Measurements from ENCODE around the gene PRIM2.
"Not testable (repeated sequence)": the region's sequence is repeated elsewhere in the genome, so short reads cannot be mapped to it uniquely, and the experiment has no call there.

Gene PRIM2

GRCh38 chr6:57329933-57330332 is 12.5 kb downstream of the PRIM2 start:
- H3K79me2 ChIP-seq (ENCODE audit: insufficient read depth, low read length): peaks cover 72% of the 10 kb centered on the region
- no peaks in the 10 kb centered on the region; the same call in 1 of the 2 replicates for H3F3A ChIP-seq (ENCODE audit: insufficient read depth)
- peaks cover 29% of the 10 kb centered on the region; the same call in 1 of the 2 replicates for H3K9me3 ChIP-seq (ENCODE audit: insufficient read depth, low read length)
- peaks cover 3% of the 10 kb centered on the region; the same call in 1 of the 2 replicates for H4K20me1 ChIP-seq (ENCODE audit: low read depth, low read length)
- no peak overlapping the region for H2AFZ ChIP-seq (ENCODE audit: low read depth, low read length, severe bottlenecking)
- no peak overlapping the region for H3K4me3 ChIP-seq (ENCODE audit: insufficient read depth, low read length, poor library complexity, severe bottlenecking)
- H3K9me2 ChIP-seq (replicated peaks; ENCODE audit: insufficient read depth, low read length): no peaks in the 10 kb centered on the region
- H3K27ac ChIP-seq (ENCODE audit: low read depth, low read length): no peak overlapping the region
- no peaks in the 10 kb centered on the region for H3K27me3 ChIP-seq (ENCODE audit: low read length)
- H3K4me2 ChIP-seq (ENCODE audit: low read depth, low read length, poor library complexity, severe bottlenecking): no peak overlapping the region
- H3K9ac ChIP-seq (ENCODE audit: low read length): no peak overlapping the region
- TF ChIP-seq EZH2phosphoT487 (conservative IDR thresholded peaks at IDR 0.05; ENCODE audit: low read length) (no peak), CTCF (IDR thresholded peaks at IDR 0.05; ENCODE audit: insufficient read depth, low read length, poor library complexity, severe bottlenecking) (no peak)
- peaks cover 94% of the 10 kb centered on the region for H3K36me3 ChIP-seq (ENCODE audit: low read length)

- Histone ChIP-seq H3F3A (ENCODE audit: insufficient read depth) (no peaks in the 10 kb centered on the region; the same call in 1 of the 2 replicates), H4K20me1 (ENCODE audit: low read depth, low read length) (peaks cover 2% of the 10 kb centered on the region; the same call in 1 of the 2 replicates), H3K9me2 (replicated peaks; ENCODE audit: insufficient read depth, low read length) (no peaks in the 10 kb centered on the region), H3K4me2 (ENCODE audit: low read depth, low read length, poor library complexity, severe bottlenecking) (no peak overlapping the region), H3K4me3 (ENCODE audit: insufficient read depth, low read length, poor library complexity, severe bottlenecking) (no peak overlapping the region), H3K9me3 (ENCODE audit: insufficient read depth, low read length) (no peaks in the 10 kb centered on the region), H3K27me3 (ENCODE audit: low read length) (no peaks in the 10 kb centered on the region), H3K36me3 (ENCODE audit: low read length) (no peaks in the 10 kb centered on the region), H3K79me2 (ENCODE audit: insufficient read depth, low read length) (peaks cover 36% of the 10 kb centered on the region), H3K9ac (ENCODE audit: low read length) (no peak overlapping the region), H3K27ac (ENCODE audit: low read depth, low read length) (no peak overlapping the region), H2AFZ (ENCODE audit: low read depth, low read length, severe bottlenecking) (no peak overlapping the region)
- TF ChIP-seq CTCF (IDR thresholded peaks at IDR 0.05; ENCODE audit: insufficient read depth, low read length, poor library complexity, severe bottlenecking) (no peak), EZH2phosphoT487 (conservative IDR thresholded peaks at IDR 0.05; ENCODE audit: low read length) (no peak)
These were observed 24.8 kb downstream of the PRIM2 start for GRCh38 chr6:57342148-57342669.

GRCh38 chr6:57343342-57343741 is 25.9 kb downstream of the PRIM2 start:
- H3K27ac ChIP-seq (ENCODE audit: low read depth, low read length); H3K4me2 ChIP-seq (ENCODE audit: low read depth, low read length, poor library complexity, severe bottlenecking); H3K4me3 ChIP-seq (ENCODE audit: insufficient read depth, low read length, poor library complexity, severe bottlenecking); H3K9ac ChIP-seq (ENCODE audit: low read length); H3F3A ChIP-seq (ENCODE audit: insufficient read depth); H2AFZ ChIP-seq (ENCODE audit: low read depth, low read length, severe bottlenecking); H3K36me3 ChIP-seq (ENCODE audit: low read length); H3K27me3 ChIP-seq (ENCODE audit: low read length); H4K20me1 ChIP-seq (ENCODE audit: low read depth, low read length); H3K9me2 ChIP-seq (replicated peaks; ENCODE audit: insufficient read depth, low read length); H3K9me3 ChIP-seq (ENCODE audit: insufficient read depth, low read length): not testable (repeated sequence)
- H3K79me2 ChIP-seq (ENCODE audit: insufficient read depth, low read length): peaks cover 44% of the 10 kb centered on the region

GRCh38 chr6:57346715-57347114 is 29.3 kb downstream of the PRIM2 start:
- H3K9ac ChIP-seq (ENCODE audit: low read length); H2AFZ ChIP-seq (ENCODE audit: low read depth, low read length, severe bottlenecking); H4K20me1 ChIP-seq (ENCODE audit: low read depth, low read length); H3F3A ChIP-seq (ENCODE audit: insufficient read depth); H3K4me3 ChIP-seq (ENCODE audit: insufficient read depth, low read length, poor library complexity, severe bottlenecking); H3K27me3 ChIP-seq (ENCODE audit: low read length); H3K36me3 ChIP-seq (ENCODE audit: low read length); H3K27ac ChIP-seq (ENCODE audit: low read depth, low read length); H3K9me3 ChIP-seq (ENCODE audit: insufficient read depth, low read length); H3K4me2 ChIP-seq (ENCODE audit: low read depth, low read length, poor library complexity, severe bottlenecking); H3K9me2 ChIP-seq (replicated peaks; ENCODE audit: insufficient read depth, low read length): not testable (repeated sequence)
- H3K79me2 ChIP-seq (ENCODE audit: insufficient read depth, low read length): peaks cover 50% of the 10 kb centered on the region

GRCh38 chr6:57347597-57347996 is 30.2 kb downstream of the PRIM2 start:
- not testable (repeated sequence) for H3K9me3 ChIP-seq (ENCODE audit: insufficient read depth, low read length); H3K9me2 ChIP-seq (replicated peaks; ENCODE audit: insufficient read depth, low read length); H3K4me2 ChIP-seq (ENCODE audit: low read depth, low read length, poor library complexity, severe bottlenecking); H3F3A ChIP-seq (ENCODE audit: insufficient read depth); H3K27me3 ChIP-seq (ENCODE audit: low read length); H4K20me1 ChIP-seq (ENCODE audit: low read depth, low read length); H3K27ac ChIP-seq (ENCODE audit: low read depth, low read length); H2AFZ ChIP-seq (ENCODE audit: low read depth, low read length, severe bottlenecking); H3K9ac ChIP-seq (ENCODE audit: low read length); H3K36me3 ChIP-seq (ENCODE audit: low read length); H3K4me3 ChIP-seq (ENCODE audit: insufficient read depth, low read length, poor library complexity, severe bottlenecking)
- H3K79me2 ChIP-seq (ENCODE audit: insufficient read depth, low read length): peaks cover 49% of the 10 kb centered on the region

- H3K79me2 ChIP-seq (ENCODE audit: insufficient read depth, low read length): peaks cover 57% of the 10 kb centered on the region
- H3K4me2 ChIP-seq (ENCODE audit: low read depth, low read length, poor library complexity, severe bottlenecking); H3K9me3 ChIP-seq (ENCODE audit: insufficient read depth, low read length); H4K20me1 ChIP-seq (ENCODE audit: low read depth, low read length); H3F3A ChIP-seq (ENCODE audit: insufficient read depth); H3K4me3 ChIP-seq (ENCODE audit: insufficient read depth, low read length, poor library complexity, severe bottlenecking); H3K36me3 ChIP-seq (ENCODE audit: low read length); H3K27me3 ChIP-seq (ENCODE audit: low read length); H2AFZ ChIP-seq (ENCODE audit: low read depth, low read length, severe bottlenecking); H3K27ac ChIP-seq (ENCODE audit: low read depth, low read length); H3K9me2 ChIP-seq (replicated peaks; ENCODE audit: insufficient read depth, low read length); H3K9ac ChIP-seq (ENCODE audit: low read length): not testable (repeated sequence)
These were observed 33.0 kb downstream of the PRIM2 start for GRCh38 chr6:57350443-57350842.
